ENCODE data around the gene FAM222B. TPM values are rescaled to one million over a fixed set of nuclear protein-coding genes. Genes with fewer than 3 reads are reported as not detected.
"Not testable (repeated sequence)": the region's sequence is repeated elsewhere in the genome, so short reads cannot be mapped to it uniquely, and the experiment has no call there.

The FAM222B gene
- polyA plus RNA-seq, 2 of the 4 experiments (the other 2 are of a cell fraction) = 10.7 to 15.6 TPM

DNA sequence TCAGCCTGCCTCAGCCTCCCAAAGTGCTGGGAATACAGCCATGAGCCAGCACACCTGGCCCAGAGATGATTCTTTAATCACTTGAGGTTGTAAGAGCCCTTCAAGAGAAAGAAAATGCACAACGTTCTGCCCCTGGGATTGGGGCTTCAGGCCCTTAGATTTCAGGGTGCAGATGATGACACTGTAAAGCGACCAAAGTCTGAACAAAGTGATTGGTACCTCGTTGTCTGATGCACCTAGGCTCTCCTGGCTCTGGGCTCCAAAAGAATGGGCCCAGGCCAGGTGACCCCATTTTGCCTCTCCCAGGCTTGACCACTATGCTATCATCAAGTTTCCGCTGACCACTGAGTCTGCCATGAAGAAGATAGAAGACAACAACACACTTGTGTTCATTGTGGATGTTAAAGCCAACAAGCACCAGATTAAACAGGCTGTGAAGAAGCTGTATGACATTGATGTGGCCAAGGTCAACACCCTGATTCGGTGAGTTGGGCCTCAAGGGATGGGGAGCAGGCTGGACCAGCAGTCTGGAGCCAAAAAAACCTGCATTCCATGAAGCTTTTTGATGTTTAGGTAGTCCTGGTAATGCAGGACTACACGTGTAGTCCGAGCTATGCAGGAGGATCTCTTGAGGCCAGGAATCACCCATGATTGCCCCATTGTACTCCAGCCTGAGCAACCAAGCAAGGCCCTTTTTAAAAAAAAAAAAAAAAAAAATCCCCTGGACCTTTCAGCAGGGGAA lies 120.0 kb downstream of the FAM222B start:
- peak overlapping the region; percentile 77 for H3K4me3 ChIP-seq
- H3K4me2 ChIP-seq = peak overlapping the region; percentile 92
- H3K9me3 ChIP-seq = no peaks in the 10 kb centered on the region
- no peak for FAIRE-seq
- ChIA-PET POLR2A (interaction anchor here (0.7 to 1.4 kb wide), 2 partner anchors 50 to 79 kb away, joined by 3 to 5 read pairs; no protein-coding TSS in a partner anchor), CTCF (interaction anchor here (0.6 to 17.5 kb wide), 5 partner anchors 25 to 78 kb away, joined by 3 to 977 read pairs (median 14); partner anchors contain the start of genes BLTP2 and TRAF4)
- H3K27ac ChIP-seq = peak overlapping the region in 1 of 2 experiments; percentile 96; a peak in 3 of 6 replicates
- DNase-seq (ENCODE audit: low read depth in 1 of 2, low spot score in 1 of 2) = no peak
- TF ChIP-seq FOSB (CRISPR knock-in tag; IDR thresholded peaks at IDR 0.05) (peak; percentile 53; the same call in 1 of the 2 replicates), JUN (IDR thresholded peaks at IDR 0.05) (0 out of 5 replicates have a peak, but pooled peaks of 1 of the 2 experiments have one; percentile 13), HOXA7 (CRISPR knock-in tag; IDR thresholded peaks at IDR 0.05) (peak; percentile 20; the same call in 1 of the 2 replicates), RFX5 (IDR thresholded peaks at IDR 0.05) (no peak)
- TF ChIP-seq, protein P1, sequence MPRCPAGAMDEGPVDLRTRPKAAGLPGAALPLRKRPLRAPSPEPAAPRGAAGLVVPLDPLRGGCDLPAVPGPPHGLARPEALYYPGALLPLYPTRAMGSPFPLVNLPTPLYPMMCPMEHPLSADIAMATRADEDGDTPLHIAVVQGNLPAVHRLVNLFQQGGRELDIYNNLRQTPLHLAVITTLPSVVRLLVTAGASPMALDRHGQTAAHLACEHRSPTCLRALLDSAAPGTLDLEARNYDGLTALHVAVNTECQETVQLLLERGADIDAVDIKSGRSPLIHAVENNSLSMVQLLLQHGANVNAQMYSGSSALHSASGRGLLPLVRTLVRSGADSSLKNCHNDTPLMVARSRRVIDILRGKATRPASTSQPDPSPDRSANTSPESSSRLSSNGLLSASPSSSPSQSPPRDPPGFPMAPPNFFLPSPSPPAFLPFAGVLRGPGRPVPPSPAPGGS (IDR thresholded peaks at IDR 0.05) = no peak
- ATAC-seq = no peak
- WGBS (ENCODE audit: missing lambda C conversion rate) = 73% methylated on average over 7 of the region's 7 CpGs
- H3K4me1 ChIP-seq = peaks cover 50% of the 10 kb centered on the region

DNA sequence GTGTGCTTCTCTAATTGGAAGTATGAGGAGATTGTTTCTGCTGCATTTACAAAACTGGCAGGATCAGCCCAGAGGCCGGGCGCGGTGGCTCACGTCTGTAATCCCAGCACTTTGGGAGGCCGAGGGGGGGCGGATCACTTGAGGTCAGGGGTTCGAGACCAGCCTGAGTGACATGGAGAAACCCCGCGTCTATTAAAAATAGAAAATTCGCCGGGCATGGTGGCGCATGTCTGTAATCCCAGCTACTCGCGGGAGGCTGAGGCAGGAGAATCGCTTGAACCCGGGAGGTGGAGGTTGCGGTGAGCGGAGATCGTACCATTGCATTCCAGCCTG lies 121.6 kb downstream of the FAM222B start:
- not testable (repeated sequence) for DNase-seq (ENCODE audit: low read depth in 1 of 2, low spot score in 1 of 2); FAIRE-seq; ATAC-seq; H3K9me3 ChIP-seq
- Histone ChIP-seq H3K4me3 (peak overlapping the region; percentile 77), H3K4me1 (peaks cover 54% of the 10 kb centered on the region), H3K4me2 (peak overlapping the region; percentile 92), H3K27ac (peak overlapping the region; percentile 96)
- WGBS (ENCODE audit: missing lambda C conversion rate) = 7% methylated on average over 19 of the region's 19 CpGs
- POLR2A ChIA-PET = interaction anchor here (0.8 to 2.3 kb wide), 4 partner anchors 22 to 231 kb away, joined by 3 to 23 read pairs (median 3); partner anchors contain the start of gene PHF12
- TF ChIP-seq, protein P1 (IDR thresholded peaks at IDR 0.05) = 0 out of 3 replicates have a peak, but pooled peaks have one; percentile 5
- TF ChIP-seq, protein P2, sequence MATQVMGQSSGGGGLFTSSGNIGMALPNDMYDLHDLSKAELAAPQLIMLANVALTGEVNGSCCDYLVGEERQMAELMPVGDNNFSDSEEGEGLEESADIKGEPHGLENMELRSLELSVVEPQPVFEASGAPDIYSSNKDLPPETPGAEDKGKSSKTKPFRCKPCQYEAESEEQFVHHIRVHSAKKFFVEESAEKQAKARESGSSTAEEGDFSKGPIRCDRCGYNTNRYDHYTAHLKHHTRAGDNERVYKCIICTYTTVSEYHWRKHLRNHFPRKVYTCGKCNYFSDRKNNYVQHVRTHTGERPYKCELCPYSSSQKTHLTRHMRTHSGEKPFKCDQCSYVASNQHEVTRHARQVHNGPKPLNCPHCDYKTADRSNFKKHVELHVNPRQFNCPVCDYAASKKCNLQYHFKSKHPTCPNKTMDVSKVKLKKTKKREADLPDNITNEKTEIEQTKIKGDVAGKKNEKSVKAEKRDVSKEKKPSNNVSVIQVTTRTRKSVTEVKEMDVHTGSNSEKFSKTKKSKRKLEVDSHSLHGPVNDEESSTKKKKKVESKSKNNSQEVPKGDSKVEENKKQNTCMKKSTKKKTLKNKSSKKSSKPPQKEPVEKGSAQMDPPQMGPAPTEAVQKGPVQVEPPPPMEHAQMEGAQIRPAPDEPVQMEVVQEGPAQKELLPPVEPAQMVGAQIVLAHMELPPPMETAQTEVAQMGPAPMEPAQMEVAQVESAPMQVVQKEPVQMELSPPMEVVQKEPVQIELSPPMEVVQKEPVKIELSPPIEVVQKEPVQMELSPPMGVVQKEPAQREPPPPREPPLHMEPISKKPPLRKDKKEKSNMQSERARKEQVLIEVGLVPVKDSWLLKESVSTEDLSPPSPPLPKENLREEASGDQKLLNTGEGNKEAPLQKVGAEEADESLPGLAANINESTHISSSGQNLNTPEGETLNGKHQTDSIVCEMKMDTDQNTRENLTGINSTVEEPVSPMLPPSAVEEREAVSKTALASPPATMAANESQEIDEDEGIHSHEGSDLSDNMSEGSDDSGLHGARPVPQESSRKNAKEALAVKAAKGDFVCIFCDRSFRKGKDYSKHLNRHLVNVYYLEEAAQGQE (IDR thresholded peaks at IDR 0.05) = 0 out of 2 replicates have a peak, but pooled peaks have one; percentile 26
- CTCF ChIA-PET = interaction anchor here (0.6 to 17.5 kb wide), 7 partner anchors 10 to 232 kb away, joined by 4 to 977 read pairs (median 5); partner anchors contain the start of genes BLTP2, PROCA1 and TRAF4

DNA sequence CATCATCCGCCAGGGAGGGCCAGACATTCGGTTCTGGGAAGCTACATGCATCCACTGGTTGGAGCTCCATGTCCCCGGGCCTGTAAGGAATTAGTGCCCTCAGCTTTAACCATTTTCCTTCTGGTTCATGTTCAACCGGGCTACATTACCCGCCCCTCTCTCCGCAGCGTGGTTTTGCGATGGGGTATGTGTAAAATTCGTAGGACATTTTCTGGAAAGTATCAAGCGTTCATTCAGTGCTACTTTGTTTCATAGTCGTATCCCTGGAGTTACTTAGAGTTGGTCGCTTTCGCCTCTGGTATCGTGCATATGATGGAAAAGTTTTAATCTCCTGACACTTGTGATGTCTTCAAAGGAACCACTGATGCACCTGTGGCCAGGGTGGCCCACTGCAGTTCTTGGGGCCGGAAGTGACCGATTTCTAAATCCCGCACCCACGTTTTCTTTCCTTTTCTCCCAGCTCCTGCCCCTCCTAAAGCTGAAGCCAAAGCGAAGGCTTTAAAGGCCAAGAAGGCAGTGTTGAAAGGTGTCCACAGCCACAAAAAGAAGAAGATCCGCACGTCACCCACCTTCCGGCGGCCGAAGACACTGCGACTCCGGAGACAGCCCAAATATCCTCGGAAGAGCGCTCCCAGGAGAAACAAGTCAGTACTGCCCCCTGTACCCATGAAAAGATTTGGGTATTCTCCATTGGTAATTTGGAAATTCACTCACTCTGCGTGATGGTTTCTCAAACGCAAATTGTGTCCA lies 122.2 kb downstream of the FAM222B start:
- H3K27ac ChIP-seq = peak overlapping the region; percentile 96
- POLR2A ChIA-PET = interaction anchor here (0.7 to 2.3 kb wide), 21 partner anchors 8 to 404 kb away, joined by 3 to 54 read pairs (median 7); partner anchors contain the start of genes BLTP2, FAM222B, NEK8 and PHF12
- no peaks in the 10 kb centered on the region for H3K9me3 ChIP-seq
- no peak for ATAC-seq
- no peak for DNase-seq (ENCODE audit: low read depth in 1 of 2, low spot score in 1 of 2)
- CTCF ChIA-PET = interaction anchor here (1.0 to 17.5 kb wide), 11 partner anchors 9 to 233 kb away, joined by 4 to 977 read pairs (median 5); partner anchors contain the start of genes BLTP2, PROCA1 and TRAF4
- peak overlapping the region; percentile 92 for H3K4me2 ChIP-seq
- H3K4me3 ChIP-seq = peak overlapping the region; percentile 77
- H3K4me1 ChIP-seq = peaks cover 59% of the 10 kb centered on the region
- WGBS (ENCODE audit: missing lambda C conversion rate) = 2% methylated on average over 29 of the region's 30 CpGs
- FAIRE-seq = no peak
- TF ChIP-seq SMC3 (IDR thresholded peaks at IDR 0.05) (0 out of 3 replicates have a peak, but pooled peaks have one; percentile 6), MAFK (IDR thresholded peaks at IDR 0.05; ENCODE audit: partially characterized antibody) (no peak), BHLHE40 (IDR thresholded peaks at IDR 0.05; ENCODE audit: low read depth, low read length) (no peak), POLR2AphosphoS2 (conservative IDR thresholded peaks at IDR 0.05; ENCODE audit: low read length) (no peak), CBX2 (IDR thresholded peaks at IDR 0.05; ENCODE audit: borderline replicate concordance, low read depth) (no peak), ZFP36 (IDR thresholded peaks at IDR 0.05; ENCODE audit: borderline replicate concordance, partially characterized antibody) (no peak), HOXB13 (CRISPR knock-in tag; IDR thresholded peaks at IDR 0.05; ENCODE audit: low read depth) (no peak), KDM5A (IDR thresholded peaks at IDR 0.05) (peak; percentile 65; the same call in 1 of the 2 replicates), JUN (IDR thresholded peaks at IDR 0.05) (peak; percentile 41 to 65; a peak in 2 of 5 replicates), KDM1A (IDR thresholded peaks at IDR 0.05; ENCODE audit: low read depth) (no peak), TP53 (CRISPR knock-in tag; IDR thresholded peaks at IDR 0.05) (peak; percentile 92), EHMT2 (IDR thresholded peaks at IDR 0.05; ENCODE audit: low read depth) (no peak), POLR2A (IDR thresholded peaks at IDR 0.05; ENCODE audit: low read length) (no peak), ESRRA (IDR thresholded peaks at IDR 0.05; ENCODE audit: borderline replicate concordance, low read length) (no peak), HOXA7 (CRISPR knock-in tag; IDR thresholded peaks at IDR 0.05) (peak; percentile 79; the same call in 1 of the 2 replicates)
- TF ChIP-seq, protein P3, sequence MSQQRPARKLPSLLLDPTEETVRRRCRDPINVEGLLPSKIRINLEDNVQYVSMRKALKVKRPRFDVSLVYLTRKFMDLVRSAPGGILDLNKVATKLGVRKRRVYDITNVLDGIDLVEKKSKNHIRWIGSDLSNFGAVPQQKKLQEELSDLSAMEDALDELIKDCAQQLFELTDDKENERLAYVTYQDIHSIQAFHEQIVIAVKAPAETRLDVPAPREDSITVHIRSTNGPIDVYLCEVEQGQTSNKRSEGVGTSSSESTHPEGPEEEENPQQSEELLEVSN (IDR thresholded peaks at IDR 0.05; ENCODE audit: borderline replicate concordance, low read depth) = 0 out of 2 replicates have a peak, but pooled peaks have one; percentile 3
- TF ChIP-seq, protein P4, sequence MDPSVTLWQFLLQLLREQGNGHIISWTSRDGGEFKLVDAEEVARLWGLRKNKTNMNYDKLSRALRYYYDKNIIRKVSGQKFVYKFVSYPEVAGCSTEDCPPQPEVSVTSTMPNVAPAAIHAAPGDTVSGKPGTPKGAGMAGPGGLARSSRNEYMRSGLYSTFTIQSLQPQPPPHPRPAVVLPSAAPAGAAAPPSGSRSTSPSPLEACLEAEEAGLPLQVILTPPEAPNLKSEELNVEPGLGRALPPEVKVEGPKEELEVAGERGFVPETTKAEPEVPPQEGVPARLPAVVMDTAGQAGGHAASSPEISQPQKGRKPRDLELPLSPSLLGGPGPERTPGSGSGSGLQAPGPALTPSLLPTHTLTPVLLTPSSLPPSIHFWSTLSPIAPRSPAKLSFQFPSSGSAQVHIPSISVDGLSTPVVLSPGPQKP (IDR thresholded peaks at IDR 0.05; ENCODE audit: low read depth, low read length) = no peak

Data from A549 (cell line).